K562 (cell line): ENCODE results near the gene RPS2. TPM values are rescaled to one million over a fixed set of nuclear protein-coding genes. Genes with fewer than 3 reads are reported as not detected.

ENCODE experiments used
- CEBPZ ChIP-seq: fragments of 150-350 bp; IDR thresholded peaks from 2 replicates; pipeline ENCODE4 v1.6.1; 2014; ENCODE audit warnings: low read depth, mild to moderate bottlenecking, low read length, borderline replicate concordance
- DDX20 ChIP-seq: fragments of 450-650 bp; IDR thresholded peaks from 2 replicates; pipeline ENCODE4 v1.6.1; 2016; ENCODE audit warnings: missing genetic modification characterization, low read depth, mild to moderate bottlenecking, missing compliant biosample characterization, moderate library complexity
- HMG20B ChIP-seq: fragments of 250-450 bp; sonication (Bioruptor Pico); IDR thresholded peaks from 2 replicates; pipeline ENCODE4 v1.5.0; 2021; ENCODE audit warnings: mild to moderate bottlenecking
- PYGO2 ChIP-seq: fragments of 450-650 bp; IDR thresholded peaks from 2 replicates; pipeline ENCODE4 v1.6.1; 2016; ENCODE audit warnings: mild to moderate bottlenecking, missing genetic modification characterization, moderate library complexity, missing compliant biosample characterization
- ZBTB5 ChIP-seq: fragments of 450-650 bp; IDR thresholded peaks from 2 replicates; pipeline ENCODE4 v1.6.1; 2017; ENCODE audit warnings: antibody characterized with exemption
- ZNF263 ChIP-seq: sonication (generic); formaldehyde crosslinking; IDR thresholded peaks from 2 replicates; pipeline ENCODE4 v1.8.0; 2022; ENCODE audit warnings: mild to moderate bottlenecking, missing genetic modification reagents, borderline replicate concordance
- ZSCAN29 ChIP-seq: fragments of 450-650 bp; IDR thresholded peaks from 2 replicates; pipeline ENCODE4 v1.6.1; 2017
- polyA plus RNA-seq, 8 experiments: library from polyadenylated mRNA; depleted of rRNA in 4 of 8; stranded (reverse) in 5 of 8; unstranded in 3 of 8; fragments of >200 nt; fragmentation: Nextera tagmentation in 2 of 8; fragmentation: Illumina TruSeq in 1 of 8; extraction: Ambion mirVana in 2 of 8; extraction: Trizol in 1 of 8; gene quantifications; 2 replicates each; pipeline versions ENCODE4 v1.2.1 to v1.2.3, GENCODE V29; 2011 to 2014; ENCODE audit warnings: inconsistent platforms in 1 of 8, missing spikeins in 1 of 8
- total RNA-seq, 7 experiments: library from RNA; depleted of rRNA in 6 of 7; stranded (reverse); fragments of >200 nt in 6 of 7; fragmentation: Illumina TruSeq in 2 of 7; extraction: Trizol in 2 of 7; gene quantifications; 2 replicates each; pipeline versions ENCODE4 v1.2.1 to v1.2.3, GENCODE V29; 2011 to 2021; ENCODE audit warnings: low replicate concordance in 1 of 7

Gene RPS2
- total and polyA plus RNA-seq, 9 of the 15 experiments (the other 6 are each of a cell fraction or from before 2014, with no cell fraction given): 834 to 4,794 (median 3,793) TPM

GRCh38 chr16:2003827-2004641 is 39.4 kb upstream of the RPS2 start (continued):
- TF ChIP-seq ZNF263 (CRISPR knock-in tag): peak; percentile 52; the same call in 1 of the 2 replicates
- no peak for TF ChIP-seq DDX20
- TF ChIP-seq HMG20B: no peak
- no peak for TF ChIP-seq CEBPZ
- no peak for TF ChIP-seq ZBTB5
- no peak for TF ChIP-seq ZSCAN29
- TF ChIP-seq PYGO2: no peak
